GM20000 (cell line): Measurements from ENCODE around the gene ASGR1.

Source experiments
- DNase-seq: peaks from one replicate; pipeline ENCODE4 v3.0.0; 2012; ENCODE audit warnings: low spot score
- TF ChIP-seq, protein P1 (sequence below): IDR thresholded peaks from 2 replicates; pipeline ENCODE4 v1.5.1; 2012; ENCODE audit warnings: mild to moderate bottlenecking, control low read depth; ENCODE audit errors: extremely low read depth, missing control alignments

ASGR1 gene

DNA sequence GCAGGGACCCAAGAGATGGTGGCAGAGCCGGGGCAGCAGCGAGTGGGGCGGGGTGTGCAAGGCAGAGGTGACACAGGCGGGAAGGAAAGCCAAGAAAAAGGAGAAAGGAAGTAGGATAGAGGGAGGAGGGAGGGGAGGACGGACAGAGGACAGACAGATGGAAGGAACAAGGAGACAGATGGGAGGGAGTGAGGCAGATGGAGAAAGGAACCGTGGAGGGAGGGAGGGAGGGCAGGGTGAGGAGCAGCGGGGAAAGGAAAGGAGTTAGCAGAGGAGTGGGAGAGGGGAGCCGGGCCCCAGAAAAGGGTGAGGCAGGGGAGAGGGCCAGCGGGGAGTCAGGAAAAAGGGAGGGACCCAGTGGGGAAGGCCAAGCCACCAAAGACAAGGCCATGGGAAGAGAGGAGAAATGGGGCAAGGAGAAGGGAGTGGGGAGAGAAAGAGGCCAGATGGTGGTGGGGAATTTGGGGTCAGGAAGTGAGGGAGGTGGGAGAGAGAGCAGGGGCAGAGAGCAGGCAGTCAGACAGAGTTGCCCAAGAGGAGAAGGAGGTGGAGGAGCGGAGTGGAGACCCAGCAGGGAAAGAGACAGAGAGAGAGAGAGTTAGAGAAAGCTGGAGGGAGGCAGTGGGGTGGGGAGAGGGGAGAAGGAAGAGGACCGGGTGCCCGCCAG, 13.2 kb upstream of the ASGR1 start:
- no peak for DNase-seq
- TF ChIP-seq, protein P1, sequence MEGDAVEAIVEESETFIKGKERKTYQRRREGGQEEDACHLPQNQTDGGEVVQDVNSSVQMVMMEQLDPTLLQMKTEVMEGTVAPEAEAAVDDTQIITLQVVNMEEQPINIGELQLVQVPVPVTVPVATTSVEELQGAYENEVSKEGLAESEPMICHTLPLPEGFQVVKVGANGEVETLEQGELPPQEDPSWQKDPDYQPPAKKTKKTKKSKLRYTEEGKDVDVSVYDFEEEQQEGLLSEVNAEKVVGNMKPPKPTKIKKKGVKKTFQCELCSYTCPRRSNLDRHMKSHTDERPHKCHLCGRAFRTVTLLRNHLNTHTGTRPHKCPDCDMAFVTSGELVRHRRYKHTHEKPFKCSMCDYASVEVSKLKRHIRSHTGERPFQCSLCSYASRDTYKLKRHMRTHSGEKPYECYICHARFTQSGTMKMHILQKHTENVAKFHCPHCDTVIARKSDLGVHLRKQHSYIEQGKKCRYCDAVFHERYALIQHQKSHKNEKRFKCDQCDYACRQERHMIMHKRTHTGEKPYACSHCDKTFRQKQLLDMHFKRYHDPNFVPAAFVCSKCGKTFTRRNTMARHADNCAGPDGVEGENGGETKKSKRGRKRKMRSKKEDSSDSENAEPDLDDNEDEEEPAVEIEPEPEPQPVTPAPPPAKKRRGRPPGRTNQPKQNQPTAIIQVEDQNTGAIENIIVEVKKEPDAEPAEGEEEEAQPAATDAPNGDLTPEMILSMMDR, result no peak

- no peak for DNase-seq
- TF ChIP-seq, protein P1, result no peak
Observed at GRCh38 chr17:7191571-7192270, 12.6 kb upstream of the ASGR1 start.

DNA sequence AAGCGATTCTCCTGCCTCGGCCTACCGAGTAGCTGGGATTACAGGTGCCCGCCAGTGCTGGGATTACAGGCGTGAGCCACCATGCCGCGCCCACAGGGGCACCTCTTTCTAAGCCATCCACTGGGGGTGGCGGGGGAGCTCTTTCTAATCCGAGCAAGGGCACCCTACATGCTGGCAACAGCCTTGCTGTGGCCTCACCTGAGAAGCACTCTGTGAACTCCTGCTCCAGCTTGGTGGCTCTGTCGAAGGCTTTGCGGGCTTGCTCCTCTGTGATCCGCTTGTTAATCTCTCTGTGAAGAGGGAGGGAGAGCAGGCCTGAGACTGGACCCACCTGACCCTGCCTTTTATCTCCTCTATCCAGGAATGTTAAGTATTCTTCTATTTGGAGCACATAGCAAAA, 11.9 kb upstream of the ASGR1 start:
- TF ChIP-seq, protein P1, result no peak
- DNase-seq, result no peak

- DNase-seq, result no peak
- TF ChIP-seq, protein P1, result no peak
Observed at GRCh38 chr17:7190276-7190917, 11.2 kb upstream of the ASGR1 start.

GRCh38 chr17:7186241-7186640, 7.1 kb upstream of the ASGR1 start:
- TF ChIP-seq, protein P1, result peak; percentile 7
- no peak for DNase-seq

- TF ChIP-seq, protein P1, result no peak
- no peak for DNase-seq
Observed at GRCh38 chr17:7184647-7185046, 5.5 kb upstream of the ASGR1 start.

- DNase-seq, result no peak
- TF ChIP-seq, protein P1, result no peak
Observed at GRCh38 chr17:7184091-7184488, 4.9 kb upstream of the ASGR1 start.
